ENCODE data around the gene CALD1.
A peak's percentile ranks its signal among the peaks of the same experiment; 100 is the strongest.

Gene CALD1

DNA sequence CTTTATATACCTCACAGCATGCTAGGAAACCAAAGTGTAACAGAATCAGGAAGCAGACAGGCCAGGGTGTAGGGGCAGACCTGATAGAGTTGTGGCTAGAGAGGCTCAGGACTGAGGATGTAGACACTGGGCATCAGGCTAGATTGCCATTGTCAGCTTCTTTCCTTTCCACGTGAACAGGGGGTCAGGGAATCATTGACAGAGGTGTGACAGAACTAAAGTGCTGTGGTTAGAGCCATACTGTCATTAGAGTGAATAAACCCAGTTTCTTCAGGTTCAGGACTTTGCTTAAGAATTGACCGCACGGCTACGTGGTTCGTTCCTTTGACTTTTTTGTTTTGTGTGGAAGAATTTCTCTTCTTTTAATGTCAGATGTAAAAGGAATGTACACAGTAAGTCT lies 90.7 kb downstream of the CALD1 start:
- no peak for DNase-seq

DNA sequence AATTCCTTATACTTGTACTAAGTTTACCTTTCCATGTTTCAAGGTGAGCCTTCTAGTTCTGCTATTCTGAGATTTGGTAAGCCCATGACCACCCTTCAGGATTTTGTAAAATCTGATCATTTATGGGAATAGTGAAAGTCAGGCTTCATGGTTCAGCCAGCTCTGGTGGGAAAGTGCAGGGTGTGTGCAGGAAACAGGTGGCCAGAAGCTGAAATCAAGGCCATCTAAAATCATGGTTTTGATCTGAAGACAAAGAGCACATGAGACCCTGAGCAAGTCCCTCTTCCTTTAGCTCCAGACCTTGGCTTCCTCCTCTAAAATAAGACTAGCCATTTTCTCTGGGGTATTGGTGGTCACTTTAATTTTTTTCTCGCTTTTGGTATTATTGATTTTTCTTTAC lies 91.3 kb downstream of the CALD1 start:
- no peak for DNase-seq

DNA sequence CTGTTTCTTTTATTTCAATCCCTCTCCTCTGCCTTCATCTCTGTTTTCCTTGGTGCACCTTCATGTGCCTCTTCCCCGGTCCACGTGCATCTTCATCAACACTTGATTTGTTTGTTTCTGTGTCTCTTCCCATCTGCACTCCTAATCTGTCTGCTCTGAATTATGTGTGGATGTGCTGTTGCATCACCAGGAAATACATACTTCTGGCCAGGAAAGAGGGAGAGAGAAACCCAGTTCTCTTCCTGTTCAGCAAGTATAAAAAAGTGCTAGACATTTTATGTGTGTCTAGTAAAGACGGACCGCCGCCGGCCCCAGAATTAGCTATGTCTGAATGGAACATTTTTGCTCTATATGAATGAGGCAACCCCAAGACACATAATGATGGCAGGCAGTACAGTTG lies 93.8 kb downstream of the CALD1 start:
- DNase-seq = no peak

DNA sequence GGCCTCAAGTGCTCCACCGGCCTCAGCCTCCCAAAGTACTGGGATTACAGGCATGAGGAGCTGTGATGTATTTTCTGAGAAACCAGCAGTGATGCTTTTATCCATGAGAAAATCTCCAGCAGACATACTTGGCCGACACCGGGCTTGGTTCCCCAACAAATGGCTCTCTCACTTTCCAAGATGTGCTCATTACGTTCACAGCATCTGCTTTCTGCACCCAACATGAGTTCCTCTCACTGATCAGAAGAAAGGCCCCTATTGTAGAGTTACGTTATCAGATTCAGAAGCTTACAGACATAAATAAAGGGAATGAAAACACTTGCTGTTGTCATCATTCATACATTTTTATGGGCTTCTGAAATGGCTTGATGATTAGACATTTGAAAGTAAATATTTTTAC lies 95.0 kb downstream of the CALD1 start:
- no peak for DNase-seq

DNA sequence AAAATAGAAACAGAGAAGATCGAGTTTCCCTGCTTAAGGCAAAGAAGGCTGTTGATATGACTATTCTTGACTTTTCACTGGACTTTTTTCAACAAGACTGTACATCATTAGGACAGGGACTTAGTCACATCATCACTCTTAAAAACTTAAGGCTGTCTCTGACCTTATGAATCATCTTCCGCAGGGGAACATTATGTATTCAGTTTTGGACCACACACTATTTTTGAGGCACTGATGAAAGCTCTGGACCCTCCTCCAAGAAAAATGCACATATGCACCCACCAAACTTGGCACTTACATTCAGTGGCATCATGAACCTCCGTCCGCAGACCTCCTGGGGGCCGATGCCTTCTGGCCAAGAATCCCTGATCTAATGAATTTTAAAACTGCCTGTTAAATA lies 96.4 kb downstream of the CALD1 start:
- DNase-seq = no peak

DNA sequence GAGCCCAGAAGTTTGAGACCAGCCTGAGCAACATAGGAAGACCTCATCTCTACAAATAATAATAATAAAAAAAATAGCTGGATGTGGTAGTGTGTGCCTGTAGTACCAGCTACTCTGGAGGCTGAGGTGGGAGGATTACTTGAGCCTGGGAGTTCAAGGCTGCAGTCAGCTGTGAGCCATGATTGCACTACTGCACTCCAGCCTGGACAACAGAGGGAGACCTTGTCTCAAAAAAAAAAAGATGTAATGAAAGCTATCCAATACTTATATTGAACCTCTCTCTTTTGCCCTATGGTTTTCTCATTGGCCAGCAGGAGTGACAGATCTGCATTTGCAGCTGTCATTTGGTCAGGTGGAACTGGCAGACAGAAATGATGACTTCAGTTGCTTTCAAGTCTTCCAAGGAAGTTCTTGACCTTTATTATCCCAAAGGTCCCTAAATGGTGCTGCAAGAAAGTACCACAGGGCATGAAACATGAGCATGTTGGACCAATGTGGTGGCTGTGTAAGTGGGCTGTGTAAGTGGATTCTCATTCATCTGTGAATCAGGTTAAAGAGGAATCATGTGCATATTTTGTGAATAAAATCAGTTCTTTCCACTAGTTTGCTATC lies 99.4 kb downstream of the CALD1 start:
- no peak for DNase-seq

DNA sequence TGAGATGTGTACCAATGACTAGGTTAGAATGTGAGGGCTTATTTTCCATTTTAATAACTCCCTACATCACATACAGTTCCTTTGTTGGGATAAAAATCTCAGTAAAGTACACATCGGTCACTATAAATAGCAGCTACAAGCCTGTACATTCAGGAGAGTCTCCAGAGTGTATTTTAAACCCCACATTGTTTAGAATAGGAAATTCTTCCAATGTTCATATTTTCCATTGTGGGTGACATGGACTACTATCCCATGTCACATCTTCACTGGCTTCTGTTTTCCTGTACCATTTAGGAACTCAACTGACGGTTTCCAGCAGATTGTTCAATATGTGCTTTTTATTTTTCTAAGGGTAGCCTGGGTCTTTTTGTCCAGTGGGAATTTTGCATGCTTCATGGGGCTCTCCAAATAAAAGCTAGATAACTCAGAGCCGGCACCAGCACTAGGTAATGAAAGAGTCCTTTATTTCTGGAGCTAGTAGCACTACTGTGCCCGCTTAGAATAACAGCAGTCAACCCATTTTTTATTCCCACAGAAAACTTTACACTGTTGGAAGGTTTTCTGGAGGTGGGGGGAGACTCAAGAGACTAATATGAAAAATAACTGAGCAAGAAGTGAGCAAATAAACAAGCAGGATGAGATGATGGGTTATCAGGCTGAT lies 100.5 kb downstream of the CALD1 start:
- DNase-seq = no peak

DNA sequence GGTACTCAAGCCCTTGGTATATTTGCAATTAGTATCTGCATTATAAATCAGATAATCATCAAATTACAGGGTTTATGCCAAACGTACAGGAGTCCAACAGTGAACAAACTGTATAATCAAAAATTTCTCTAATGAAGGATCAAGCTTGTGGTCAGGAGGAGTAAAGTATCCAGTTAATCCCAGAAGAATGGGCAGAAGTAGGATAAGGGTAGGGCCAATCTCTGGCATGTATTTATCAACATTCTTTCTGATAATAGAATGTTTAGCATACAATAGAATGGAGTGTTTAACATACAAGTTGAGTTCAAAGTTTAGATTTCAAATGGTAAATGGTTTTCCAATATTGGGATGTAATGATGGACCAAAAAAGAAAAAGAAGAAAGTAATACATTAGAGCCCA lies 103.0 kb downstream of the CALD1 start:
- DNase-seq = no peak

DNA sequence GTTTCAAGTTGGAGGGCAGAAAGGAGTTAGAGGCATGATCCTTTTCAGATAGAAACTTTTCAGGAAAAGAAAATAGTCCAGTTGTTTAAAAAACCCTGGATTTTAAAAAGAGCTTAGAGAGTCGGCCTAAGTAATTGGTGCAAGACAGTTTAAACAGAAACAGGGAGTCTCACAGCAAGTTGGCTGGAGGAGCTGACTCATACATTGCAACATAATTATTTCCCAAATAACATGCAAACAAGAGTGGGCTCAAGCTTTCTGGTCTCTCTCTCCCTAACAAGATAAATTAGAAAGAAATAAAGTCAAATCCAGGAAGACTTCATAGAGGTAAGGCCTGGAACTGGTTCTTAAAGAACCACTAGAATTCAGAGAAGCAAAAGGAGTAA lies 106.5 kb downstream of the CALD1 start:
- DNase-seq = no peak

DNA sequence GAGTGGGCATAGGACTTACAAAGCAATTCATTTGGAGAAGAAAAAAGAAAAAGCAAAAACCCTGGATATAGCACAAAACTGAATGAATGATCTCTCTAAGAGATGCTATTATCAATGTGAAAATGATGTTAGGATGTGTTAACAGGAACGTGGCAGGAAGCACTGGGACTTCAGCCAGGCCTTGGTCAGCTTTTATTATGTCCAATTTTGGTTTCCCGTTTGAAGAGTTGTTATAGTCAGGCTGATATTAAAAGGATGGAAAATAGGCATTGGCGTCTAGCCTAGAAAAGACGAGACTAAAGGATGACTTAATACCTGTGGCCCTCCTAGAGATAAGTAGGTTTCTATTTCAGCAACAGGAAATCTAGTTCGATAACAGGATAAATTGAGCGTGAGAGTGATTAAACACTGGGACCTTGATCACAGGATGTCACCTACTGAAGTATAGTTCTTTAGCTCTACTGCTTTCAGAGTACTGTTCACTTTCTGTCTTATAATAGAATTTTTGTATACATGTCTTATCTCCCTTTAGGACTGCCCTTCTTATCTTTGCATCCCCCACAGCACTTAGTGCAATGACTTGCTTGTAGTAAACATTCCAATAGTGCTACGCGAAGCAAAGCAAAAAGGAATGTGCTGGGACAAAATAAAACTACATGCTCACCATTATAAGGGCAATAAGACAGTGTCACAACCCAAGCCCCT lies 107.1 kb downstream of the CALD1 start:
- no peak for DNase-seq

DNA sequence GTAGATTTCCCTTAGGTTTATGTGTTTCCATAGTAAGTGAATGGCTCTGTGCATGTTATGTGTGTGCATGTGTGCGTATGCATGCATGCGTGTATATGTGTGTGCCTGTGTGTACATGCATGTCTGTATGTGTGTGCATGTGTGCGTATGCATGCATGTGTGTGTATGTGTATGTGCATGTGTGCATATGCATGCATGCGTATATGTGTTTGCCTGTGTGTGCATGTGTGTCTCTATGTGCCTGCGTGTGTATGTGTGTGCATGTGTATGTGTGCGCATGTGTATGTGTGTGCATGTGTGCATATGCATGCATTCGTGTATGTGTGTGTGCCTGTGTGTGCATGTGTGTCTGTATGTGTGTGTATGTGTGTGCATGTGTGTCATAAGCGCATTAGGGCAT lies 108.1 kb downstream of the CALD1 start:
- no peak for DNase-seq

DNA sequence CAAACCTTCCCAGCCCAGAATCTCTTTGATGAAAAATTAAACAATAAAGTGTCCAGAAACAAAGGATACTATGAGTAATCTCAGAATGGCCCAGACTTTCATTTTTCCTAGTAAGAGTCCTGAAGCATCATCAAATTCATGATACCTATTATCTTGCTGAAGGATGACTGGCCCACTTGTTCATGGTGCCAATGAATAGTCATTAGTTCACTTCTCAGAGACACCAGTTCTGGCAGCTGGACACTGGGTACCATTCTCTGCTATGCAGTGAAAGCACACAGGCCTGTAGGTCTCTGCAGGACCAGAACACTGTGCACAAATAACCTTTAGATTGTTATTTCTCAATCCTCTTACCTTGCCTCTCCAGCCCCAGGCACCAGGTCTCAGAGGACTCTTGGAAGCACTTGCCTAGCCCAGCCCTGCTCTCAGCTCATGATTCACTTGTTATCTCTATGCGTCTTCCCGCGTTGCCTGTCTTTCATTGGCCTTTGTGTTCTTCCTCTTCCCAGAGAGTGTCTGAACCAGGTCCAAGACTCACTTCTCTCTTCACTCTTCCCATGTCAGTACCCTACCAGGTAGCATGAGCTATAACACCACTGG lies 108.8 kb downstream of the CALD1 start:
- no peak for DNase-seq

DNA sequence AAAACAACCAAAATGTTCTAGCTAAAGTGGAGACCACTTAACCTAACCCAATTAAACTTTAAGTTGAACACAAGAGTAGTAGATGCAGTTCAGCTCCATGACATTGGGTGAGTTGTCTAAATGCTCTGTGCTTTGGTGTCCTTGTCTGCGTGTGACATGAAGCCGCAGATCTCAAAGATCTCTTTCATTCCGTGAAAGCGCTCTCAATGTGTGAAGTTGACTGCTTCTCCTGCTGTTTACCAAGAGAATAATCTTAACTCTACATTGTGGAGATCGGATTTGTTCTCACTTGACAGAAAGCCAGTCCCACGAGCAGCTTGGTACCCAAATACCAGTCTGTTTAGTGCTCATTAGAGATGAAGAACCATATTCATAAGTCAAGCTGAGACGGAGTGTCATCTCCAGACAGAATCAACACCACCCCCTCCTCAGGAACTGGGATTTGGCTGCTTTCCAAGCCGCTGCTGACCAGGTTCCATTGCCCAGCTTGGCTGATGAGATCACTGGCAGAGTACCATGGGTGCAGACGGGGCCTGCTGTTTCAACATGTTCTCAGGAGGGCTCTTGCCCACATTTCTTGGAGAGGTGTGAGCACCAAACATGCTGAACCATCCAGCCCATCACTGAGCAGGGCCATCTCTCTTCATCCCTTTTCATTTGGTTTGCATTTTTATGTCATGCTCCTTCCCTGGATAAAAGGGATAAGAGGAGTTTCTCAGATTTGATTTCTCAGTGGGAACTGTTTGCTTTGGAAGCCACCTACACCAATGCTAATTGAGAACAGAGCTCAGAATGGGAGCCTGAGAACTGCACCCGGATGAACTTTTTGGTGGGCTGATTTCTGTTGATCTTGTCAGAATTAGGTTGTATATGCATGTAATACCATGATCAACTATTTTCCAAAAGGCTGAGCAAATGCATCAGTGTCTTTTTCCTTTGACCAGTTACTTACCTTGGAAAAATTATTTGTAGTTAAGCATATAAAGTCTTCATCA lies 111.1 kb downstream of the CALD1 start:
- peak; percentile 25 for DNase-seq

DNA sequence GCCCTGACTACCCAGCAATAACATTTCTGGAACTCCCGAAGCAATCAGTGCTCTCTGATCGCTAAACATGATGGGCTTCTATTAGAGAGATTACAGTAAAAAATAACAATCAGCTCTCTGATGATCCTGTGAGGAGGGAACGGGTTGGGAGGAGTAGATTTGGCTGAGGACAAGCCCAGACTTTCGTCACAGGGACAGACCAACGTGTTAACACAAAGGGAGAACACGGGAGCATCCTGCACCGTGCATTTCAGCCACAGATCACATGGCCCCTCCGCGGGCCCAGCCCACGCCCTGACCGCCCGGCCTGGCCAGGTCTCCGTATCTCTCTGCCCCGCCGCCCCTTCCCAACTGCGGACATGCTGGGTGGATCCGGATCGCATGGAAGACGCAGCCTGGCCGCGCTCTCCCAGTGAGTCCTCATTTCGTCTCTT lies 111.8 kb downstream of the CALD1 start:
- DNase-seq = peak; percentile 91

DNA sequence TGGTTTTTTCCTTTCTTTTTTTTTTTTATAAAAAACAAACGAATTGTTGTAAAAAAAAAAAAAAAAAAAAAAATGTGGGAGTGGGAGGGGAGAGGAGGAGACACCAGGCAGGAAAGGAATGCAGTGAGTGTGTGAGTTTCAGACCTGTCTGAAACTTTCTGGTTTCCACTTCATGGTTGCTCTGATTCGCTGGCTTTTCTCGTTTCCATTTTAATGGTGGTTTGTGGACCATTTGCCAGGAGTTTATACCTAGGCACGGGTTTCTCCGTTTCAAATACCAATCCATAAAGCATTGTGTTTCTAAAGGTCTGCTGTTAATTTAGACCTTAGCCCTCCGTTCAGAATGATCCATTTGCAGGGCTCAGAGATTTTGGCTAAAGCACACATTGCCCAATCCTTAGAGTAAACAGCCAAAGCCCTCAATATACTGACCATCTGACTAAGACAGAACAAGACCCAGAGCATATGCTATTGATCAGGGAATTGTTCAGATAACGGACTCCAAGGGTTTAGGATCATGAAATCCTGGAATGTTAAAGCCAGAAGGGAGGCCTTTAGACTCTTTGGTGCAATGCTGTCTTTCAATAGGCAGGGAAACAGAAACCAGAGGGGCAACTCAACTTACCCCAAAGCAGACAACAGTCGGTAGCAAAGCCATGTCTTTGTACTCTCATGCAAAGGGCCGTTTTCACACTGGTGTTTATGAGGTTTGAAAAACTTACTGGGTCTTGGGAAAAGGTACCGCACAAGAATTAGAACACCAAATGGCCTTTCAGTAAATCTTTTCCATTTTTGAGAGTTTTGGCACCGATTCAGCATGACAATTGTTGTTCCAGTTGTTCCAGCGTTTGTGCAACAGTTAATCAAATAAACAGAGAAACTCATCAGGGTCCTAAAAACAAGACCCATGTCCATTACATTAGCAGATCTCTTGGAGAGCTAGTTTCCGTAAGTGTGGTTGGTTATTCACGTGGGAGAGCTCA lies 112.6 kb downstream of the CALD1 start:
- no peak for DNase-seq

DNA sequence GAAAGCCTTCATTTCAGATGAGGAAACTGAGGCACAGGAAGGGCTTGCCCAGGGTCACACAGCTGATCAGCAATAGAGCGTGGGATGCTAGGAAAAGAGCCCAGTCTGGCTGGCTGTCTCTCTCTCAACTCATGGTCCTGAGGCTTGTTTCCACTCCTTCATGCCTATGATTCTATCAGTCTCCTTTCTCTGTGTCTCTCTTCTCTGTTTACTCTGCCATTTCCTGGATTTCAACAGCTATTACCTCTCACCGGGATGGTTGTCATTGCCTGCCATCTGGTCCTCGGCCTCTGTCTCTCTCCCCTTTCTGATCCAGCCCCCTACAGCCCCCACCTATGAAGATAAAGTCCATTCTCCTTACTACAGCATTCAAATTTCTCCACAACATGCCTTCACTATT lies 113.5 kb downstream of the CALD1 start:
- no peak for DNase-seq

DNA sequence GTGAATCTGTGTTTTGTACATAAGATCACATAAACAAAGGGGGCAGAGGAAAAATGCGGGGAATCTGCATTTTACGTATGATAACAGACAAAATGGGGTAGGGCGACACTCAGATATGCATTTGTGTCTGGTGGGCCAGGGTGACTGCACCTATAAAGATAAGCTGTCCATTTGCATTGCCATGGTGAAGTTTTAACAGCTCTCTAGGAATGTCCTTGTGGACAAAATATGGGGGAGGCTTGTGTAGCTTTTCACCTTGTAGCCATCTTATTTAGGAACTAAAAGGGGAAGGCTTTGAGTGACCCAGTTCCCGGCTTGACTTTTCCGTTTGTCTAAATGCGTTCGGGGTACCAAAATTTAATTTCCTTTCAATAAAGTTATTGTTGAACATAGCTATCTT lies 114.5 kb downstream of the CALD1 start:
- no peak for DNase-seq

DNA sequence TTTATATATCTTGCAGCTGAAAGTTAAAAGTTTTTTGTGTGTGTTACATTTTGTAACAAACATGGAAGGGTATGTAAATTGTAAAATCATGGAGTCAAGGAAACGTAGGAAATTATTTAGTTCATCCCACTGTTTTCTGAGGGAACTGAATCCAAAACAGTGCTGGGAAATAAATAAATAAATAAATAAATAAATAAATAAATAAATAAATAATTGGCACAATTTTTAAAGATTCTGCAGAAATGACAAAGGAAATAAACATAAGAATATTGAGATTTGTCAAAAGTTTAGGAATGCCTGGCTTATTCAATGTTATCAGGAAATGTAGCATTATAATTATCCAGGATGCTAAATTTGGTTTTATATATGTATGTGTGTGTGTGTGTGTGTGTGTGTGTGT lies 115.5 kb downstream of the CALD1 start:
- DNase-seq = no peak

DNA sequence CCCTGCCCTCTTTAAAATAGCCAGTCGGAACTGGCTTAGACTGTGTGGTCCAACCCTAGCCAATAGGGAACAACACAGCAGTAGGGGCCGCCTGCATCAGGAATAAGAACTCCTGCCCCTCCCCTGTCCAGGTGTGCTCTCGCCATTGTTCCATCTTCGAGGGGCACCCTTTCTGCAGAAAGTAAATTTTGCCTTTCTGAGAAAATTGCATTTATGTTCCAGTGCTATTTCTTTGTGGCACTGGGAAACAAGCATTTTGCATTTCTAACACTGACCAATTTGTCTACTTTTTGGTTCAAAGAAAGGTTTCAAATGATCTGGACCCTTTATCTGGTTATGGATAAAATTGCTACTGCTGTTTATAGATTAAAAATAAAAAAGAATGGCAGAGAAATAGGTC lies 116.6 kb downstream of the CALD1 start:
- DNase-seq = no peak

DNA sequence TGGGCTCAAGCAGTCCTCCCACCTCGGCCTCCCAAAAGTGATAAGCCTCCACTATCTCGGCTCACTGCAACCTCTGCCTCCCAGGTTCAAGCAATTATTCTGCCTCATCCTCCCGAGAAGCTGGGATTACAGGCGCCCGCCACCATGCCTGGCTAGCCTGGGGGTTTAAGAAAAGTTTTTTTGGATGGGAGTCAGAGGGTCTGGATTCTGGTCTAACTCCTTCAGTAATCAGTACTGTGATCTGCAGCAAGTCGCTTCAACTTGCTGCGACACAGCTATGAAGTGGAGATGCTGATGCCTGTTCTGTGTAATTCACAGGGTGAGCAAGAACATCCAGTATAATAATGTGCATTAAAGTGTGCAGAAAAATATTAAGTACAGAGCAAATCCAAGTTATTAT lies 118.5 kb downstream of the CALD1 start:
- no peak for DNase-seq

DNA sequence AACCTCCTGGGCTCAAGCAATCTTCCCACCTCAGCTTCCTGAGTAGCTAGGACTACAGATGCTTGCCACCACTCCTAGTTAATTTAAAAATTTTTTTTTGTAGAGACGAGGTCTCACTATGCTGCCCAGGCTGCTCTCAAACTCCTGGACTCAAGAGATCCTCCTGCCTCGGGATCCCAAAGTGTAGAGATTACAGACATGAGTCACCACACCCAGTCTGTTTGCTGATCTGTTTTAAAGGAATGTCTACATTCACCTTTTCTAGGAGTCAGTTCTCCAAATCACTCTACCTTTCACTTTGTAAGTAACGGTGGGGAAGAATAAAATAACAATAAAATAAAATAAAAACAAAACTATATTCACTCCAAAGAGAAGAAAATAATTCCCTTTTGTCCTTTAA lies 120.3 kb downstream of the CALD1 start:
- no peak for DNase-seq
